ENCODE results near the gene WNT3. TPM values are rescaled to one million over a fixed set of nuclear protein-coding genes. Genes with fewer than 3 reads are reported as not detected.

Gene WNT3
- total and polyA plus RNA-seq, 4 donors, result 0.74 to 2.9 (median 1.4) TPM

DNA sequence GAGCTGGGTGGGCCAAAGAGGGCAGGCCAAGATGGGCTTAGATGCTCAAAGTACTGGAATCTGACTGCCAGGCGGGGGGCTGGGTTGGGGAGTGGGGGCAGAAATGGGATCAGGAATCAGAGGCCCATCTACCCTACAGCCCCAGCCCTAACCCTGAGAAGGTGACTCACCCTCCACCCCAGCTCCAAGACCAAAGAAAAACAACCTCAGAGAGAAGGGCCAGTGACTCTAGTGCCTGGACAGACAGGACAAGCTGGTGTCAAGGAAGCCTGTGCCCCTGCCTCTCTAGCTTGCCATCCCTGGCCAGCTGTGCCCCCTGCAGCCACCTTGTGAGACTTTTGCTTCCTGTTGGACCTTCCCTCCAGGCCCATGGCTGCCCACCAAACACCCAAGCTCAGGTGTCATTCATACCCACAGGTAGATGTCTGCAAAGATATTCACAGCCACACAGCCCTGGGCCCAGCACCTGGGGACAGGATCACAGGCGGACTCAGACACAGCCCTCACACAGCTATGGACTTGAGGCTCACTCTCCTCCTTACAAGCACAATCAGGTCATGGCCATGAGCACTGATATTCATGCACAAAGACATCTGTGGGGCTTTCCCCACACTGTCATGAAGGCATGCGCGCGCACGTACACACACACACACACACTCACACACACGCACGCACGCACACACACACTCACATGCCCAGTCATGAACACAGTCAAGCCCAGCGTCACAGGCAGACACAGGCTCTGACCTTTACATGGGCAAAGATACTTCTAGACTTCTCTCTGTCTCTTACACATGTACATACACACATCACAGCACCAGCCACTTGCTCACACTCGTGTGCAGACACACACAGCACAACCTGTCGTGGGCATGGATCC, 2.8 kb downstream of the WNT3 start:
- no peak for ATAC-seq (ENCODE audit: insufficient read depth, low FRiP score)
- no peaks in the 10 kb centered on the region for H3K36me3 ChIP-seq (ENCODE audit: control insufficient read depth in 4 of 4, insufficient read depth in 4 of 4, low read length in 4 of 4)
- H3K9ac ChIP-seq (ENCODE audit: insufficient read depth in 1 of 2, low read length in 2 of 2), result no peak overlapping the region
- H3K27me3 ChIP-seq (ENCODE audit: control insufficient read depth in 3 of 3, insufficient read depth in 3 of 3, low read length in 2 of 3), result peaks cover 0 to 71% (median 51%) of the 10 kb centered on the region in 3 donors
- TF ChIP-seq, protein P1, sequence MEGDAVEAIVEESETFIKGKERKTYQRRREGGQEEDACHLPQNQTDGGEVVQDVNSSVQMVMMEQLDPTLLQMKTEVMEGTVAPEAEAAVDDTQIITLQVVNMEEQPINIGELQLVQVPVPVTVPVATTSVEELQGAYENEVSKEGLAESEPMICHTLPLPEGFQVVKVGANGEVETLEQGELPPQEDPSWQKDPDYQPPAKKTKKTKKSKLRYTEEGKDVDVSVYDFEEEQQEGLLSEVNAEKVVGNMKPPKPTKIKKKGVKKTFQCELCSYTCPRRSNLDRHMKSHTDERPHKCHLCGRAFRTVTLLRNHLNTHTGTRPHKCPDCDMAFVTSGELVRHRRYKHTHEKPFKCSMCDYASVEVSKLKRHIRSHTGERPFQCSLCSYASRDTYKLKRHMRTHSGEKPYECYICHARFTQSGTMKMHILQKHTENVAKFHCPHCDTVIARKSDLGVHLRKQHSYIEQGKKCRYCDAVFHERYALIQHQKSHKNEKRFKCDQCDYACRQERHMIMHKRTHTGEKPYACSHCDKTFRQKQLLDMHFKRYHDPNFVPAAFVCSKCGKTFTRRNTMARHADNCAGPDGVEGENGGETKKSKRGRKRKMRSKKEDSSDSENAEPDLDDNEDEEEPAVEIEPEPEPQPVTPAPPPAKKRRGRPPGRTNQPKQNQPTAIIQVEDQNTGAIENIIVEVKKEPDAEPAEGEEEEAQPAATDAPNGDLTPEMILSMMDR (IDR thresholded peaks at IDR 0.05; ENCODE audit: control extremely low read depth, extremely low read depth), result no peak
- no peaks in the 10 kb centered on the region for H3K9me3 ChIP-seq (ENCODE audit: control insufficient read depth in 4 of 4, insufficient read depth in 3 of 4, low read length in 3 of 4)
- H3K4me1 ChIP-seq (ENCODE audit: control insufficient read depth in 5 of 5, insufficient read depth in 5 of 5, low read length in 5 of 5), result peaks cover 0 to 14% (median 0%) of the 10 kb centered on the region in 5 donors
- WGBS, 2 donors, result 81 to 92% methylated on average over 12 of the region's 12 CpGs
- no peak overlapping the region for H3K27ac ChIP-seq (ENCODE audit: low read depth in 1 of 2, low read length in 1 of 2)
- H3K4me3 ChIP-seq, result no peak overlapping the region
- no peak for DNase-seq

DNA sequence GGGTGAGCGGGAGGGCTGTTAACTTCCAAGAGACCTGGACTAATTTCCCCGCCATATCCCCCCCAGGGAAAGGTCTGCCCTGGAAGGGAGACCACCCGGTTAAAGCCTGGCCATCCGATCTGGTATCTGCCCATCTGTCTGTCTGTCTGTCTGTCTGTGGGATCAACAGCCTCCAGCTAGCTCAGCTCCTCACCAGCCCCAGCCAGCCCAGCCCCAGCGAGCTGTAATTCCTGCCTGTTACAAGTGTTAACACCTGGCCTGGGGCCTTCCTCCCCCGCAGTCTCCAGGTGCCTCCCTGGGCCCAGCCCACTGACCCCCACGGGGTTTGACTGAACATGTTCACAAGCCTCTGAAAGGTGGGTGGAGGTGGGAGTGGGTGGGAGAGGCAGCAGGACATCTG, 4.0 kb downstream of the WNT3 start:
- no peaks in the 10 kb centered on the region for H3K9me3 ChIP-seq (ENCODE audit: control insufficient read depth in 4 of 4, insufficient read depth in 3 of 4, low read length in 3 of 4)
- 58 to 68% methylated on average over 7 of the region's 7 CpGs for WGBS, 2 donors
- H3K27me3 ChIP-seq (ENCODE audit: control insufficient read depth in 3 of 3, insufficient read depth in 3 of 3, low read length in 2 of 3), result peaks cover 0 to 59% (median 39%) of the 10 kb centered on the region in 3 donors
- H3K4me3 ChIP-seq, result no peak overlapping the region
- peaks cover 0 to 10% (median 0%) of the 10 kb centered on the region in 5 donors for H3K4me1 ChIP-seq (ENCODE audit: control insufficient read depth in 5 of 5, insufficient read depth in 5 of 5, low read length in 5 of 5)
- TF ChIP-seq, protein P1 (IDR thresholded peaks at IDR 0.05; ENCODE audit: control extremely low read depth, extremely low read depth), result no peak
- H3K36me3 ChIP-seq (ENCODE audit: control insufficient read depth in 4 of 4, insufficient read depth in 4 of 4, low read length in 4 of 4), result no peaks in the 10 kb centered on the region
- DNase-seq (no peak), ATAC-seq (ENCODE audit: insufficient read depth, low FRiP score) (no peak)
- no peak overlapping the region for H3K27ac ChIP-seq (ENCODE audit: low read depth in 1 of 2, low read length in 1 of 2)
- H3K9ac ChIP-seq (ENCODE audit: insufficient read depth in 1 of 2, low read length in 2 of 2), result no peak overlapping the region

DNA sequence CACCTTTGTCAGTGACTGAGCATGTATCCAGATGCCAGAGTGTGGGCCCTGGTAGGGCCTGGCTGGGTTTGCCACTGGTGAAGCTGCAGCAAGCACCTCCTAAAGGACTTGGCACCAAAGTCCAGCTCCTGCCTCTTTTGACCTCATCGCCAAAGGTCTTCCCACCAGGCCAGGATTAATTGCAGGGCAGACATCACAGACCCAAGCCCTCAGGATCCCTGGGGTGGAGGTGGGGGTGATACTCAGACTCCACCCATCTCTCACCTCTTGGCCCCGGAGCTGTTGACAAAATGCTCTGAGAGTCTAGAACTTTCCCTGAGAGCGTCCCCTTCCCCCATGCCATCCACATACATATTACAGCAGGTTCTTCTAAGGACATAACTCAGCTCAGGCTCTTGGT, 4.6 kb downstream of the WNT3 start:
- peaks cover 0 to 6% (median 0%) of the 10 kb centered on the region in 5 donors for H3K4me1 ChIP-seq (ENCODE audit: control insufficient read depth in 5 of 5, insufficient read depth in 5 of 5, low read length in 5 of 5)
- no peak overlapping the region for H3K4me3 ChIP-seq
- no peak overlapping the region for H3K9ac ChIP-seq (ENCODE audit: insufficient read depth in 1 of 2, low read length in 2 of 2)
- no peaks in the 10 kb centered on the region for H3K36me3 ChIP-seq (ENCODE audit: control insufficient read depth in 4 of 4, insufficient read depth in 4 of 4, low read length in 4 of 4)
- DNase-seq, result no peak
- peaks cover 0 to 54% (median 35%) of the 10 kb centered on the region in 3 donors for H3K27me3 ChIP-seq (ENCODE audit: control insufficient read depth in 3 of 3, insufficient read depth in 3 of 3, low read length in 2 of 3)
- no peak overlapping the region for H3K27ac ChIP-seq (ENCODE audit: low read depth in 1 of 2, low read length in 1 of 2)
- H3K9me3 ChIP-seq (ENCODE audit: control insufficient read depth in 4 of 4, insufficient read depth in 3 of 4, low read length in 3 of 4), result no peaks in the 10 kb centered on the region
- WGBS, 2 donors, result 65 to 70% methylated on average over 3 of the region's 3 CpGs
- TF ChIP-seq, protein P1 (IDR thresholded peaks at IDR 0.05; ENCODE audit: control extremely low read depth, extremely low read depth), result no peak
- no peak for ATAC-seq (ENCODE audit: insufficient read depth, low FRiP score)
